Gastrocnemius medialis (tissue), 4 donors: ENCODE data around the gene PLA2G4A.

Source experiments
- CTCF ChIP-seq, 5 experiments: fragments of 450-650 bp in 3 of 5; fragments of 200-600 bp in 2 of 5; sonication (generic) in 2 of 5; IDR thresholded peaks in 4 of 5; conservative IDR thresholded peaks in 1 of 5; 1 replicate in 4 of 5; 2 replicates in 1 of 5; pipeline ENCODE4 v1.5.1; 2016 to 2019; ENCODE audit warnings: antibody characterized with exemption in 5 of 5, mild to moderate bottlenecking in 3 of 5, moderate library complexity in 3 of 5
- POLR2A ChIP-seq, 2 donors: fragments of 450-650 bp; IDR thresholded peaks; one replicate each; pipeline ENCODE4 v1.6.1; 2017; ENCODE audit warnings: antibody characterized with exemption in 2 of 2, mild to moderate bottlenecking in 2 of 2, moderate library complexity in 2 of 2

- TF ChIP-seq CTCF (IDR thresholded peaks at IDR 0.05 in 4 of 5, conservative IDR thresholded peaks at IDR 0.05 in 1 of 5) (no peak), POLR2A (IDR thresholded peaks at IDR 0.05) (no peak)
Measured at GRCh38 chr1:186899577-186899976, 70.8 kb downstream of the PLA2G4A start.
